Fibroblast of lung (primary cell): ENCODE data around the gene STRADB. TPM values are rescaled to one million over a fixed set of nuclear protein-coding genes. Genes with fewer than 3 reads are reported as not detected.

ENCODE experiments used
- DNase-seq, 2 donors: peaks; one replicate each; pipeline versions ENCODE4 v3.0.0 to v3.0.0-alpha.2; 2010; ENCODE audit warnings: low read depth in 2 of 2
- H2AFZ ChIP-seq: 2 replicates; pipeline ENCODE4 v1.5.1; 2012; ENCODE audit warnings: low read length, control low read depth, inconsistent platforms
- H3K27ac ChIP-seq: 2 replicates; pipeline ENCODE4 v1.5.1; 2011; ENCODE audit warnings: low read length, control low read depth; ENCODE audit not compliant: insufficient read depth
- H3K27me3 ChIP-seq: 2 replicates; pipeline ENCODE4 v1.5.1; 2011; ENCODE audit warnings: mild to moderate bottlenecking, low read length; ENCODE audit not compliant: control insufficient read depth, insufficient read depth
- H3K36me3 ChIP-seq: 2 replicates; pipeline ENCODE4 v1.5.1; 2011; ENCODE audit warnings: low read length; ENCODE audit not compliant: control insufficient read depth, insufficient read depth
- H3K4me1 ChIP-seq: 2 replicates; pipeline ENCODE4 v1.5.1; 2011; ENCODE audit warnings: low read length; ENCODE audit not compliant: control insufficient read depth, insufficient read depth; ENCODE audit errors: extremely low read depth
- H3K4me2 ChIP-seq: 2 replicates; pipeline ENCODE4 v1.5.1; 2011; ENCODE audit warnings: low read length, control low read depth; ENCODE audit not compliant: insufficient read depth; ENCODE audit errors: extremely low read depth
- H3K4me3 ChIP-seq, 4 experiments: fragments of 200-600 bp in 1 of 4; sonication (generic) in 1 of 4; replicated peaks in 1 of 4; 2 replicates each; pipeline ENCODE4 v1.5.1; 2011 to 2016; ENCODE audit warnings: low read length in 4 of 4, low read depth in 3 of 4, mild to moderate bottlenecking in 3 of 4, control low read depth in 2 of 4, inconsistent platforms in 1 of 4, mixed read lengths in 1 of 4; ENCODE audit not compliant: insufficient read depth in 1 of 4; ENCODE audit errors: control extremely low read depth in 1 of 4
- H3K79me2 ChIP-seq: 2 replicates; pipeline ENCODE4 v1.5.1; 2012; ENCODE audit warnings: mild to moderate bottlenecking, low read length, inconsistent platforms; ENCODE audit not compliant: control insufficient read depth, insufficient read depth
- H3K9ac ChIP-seq: 2 replicates; pipeline ENCODE4 v1.5.1; 2011; ENCODE audit warnings: mild to moderate bottlenecking, low read length, control low read depth; ENCODE audit not compliant: insufficient read depth
- H3K9me3 ChIP-seq: 2 replicates; pipeline ENCODE4 v1.5.1; 2012; ENCODE audit warnings: low read depth, low read length; ENCODE audit not compliant: control insufficient read depth, insufficient read depth
- H4K20me1 ChIP-seq: 2 replicates; pipeline ENCODE4 v1.5.1; 2011; ENCODE audit warnings: low read length; ENCODE audit not compliant: control insufficient read depth, insufficient read depth; ENCODE audit errors: extremely low read depth
- CTCF ChIP-seq, 2 donors: IDR thresholded peaks in 1 of 2; conservative IDR thresholded peaks in 1 of 2; 1 replicate in 1 of 2; 2 replicates in 1 of 2; pipeline ENCODE4 v1.5.1; 2011 to 2012; ENCODE audit warnings: low read length in 2 of 2, control low read depth in 1 of 2, inconsistent platforms in 1 of 2, low read depth in 1 of 2, mild to moderate bottlenecking in 1 of 2
- EZH2 ChIP-seq: IDR thresholded peaks from 2 replicates; pipeline ENCODE4 v1.5.1; 2012; ENCODE audit warnings: low read length, control low read depth, mild to moderate bottlenecking; ENCODE audit errors: missing control alignments
- polyA plus RNA-seq, 2 donors: library from polyadenylated mRNA; depleted of rRNA in 1 of 2; stranded (reverse) in 1 of 2; unstranded in 1 of 2; fragments of >200 nt; gene quantifications; 2 replicates each; pipeline ENCODE4 v1.2.1, GENCODE V29; 2011 to 2012; ENCODE audit warnings: missing spikeins in 1 of 2
- total RNA-seq: library from RNA; depleted of rRNA; stranded (reverse); fragments of >200 nt; gene quantifications from 2 replicates; pipeline ENCODE4 v1.2.1, GENCODE V29; 2014

The STRADB gene
- total and polyA plus RNA-seq, 2 donors (not counting 1 experiment from before 2014, with no cell fraction given), result 27.4 to 84.7 TPM

GRCh38 chr2:201447086-201447485, 4.5 kb upstream of the STRADB start:
- Histone ChIP-seq H3K9ac (no peak overlapping the region), H3K36me3 (no peaks in the 10 kb centered on the region), H4K20me1 (no peaks in the 10 kb centered on the region), H3K4me2 (no peak overlapping the region), H3K27me3 (no peaks in the 10 kb centered on the region), H3K4me1 (no peaks in the 10 kb centered on the region), H2AFZ (no peak overlapping the region), H3K27ac (no peak overlapping the region), H3K9me3 (no peaks in the 10 kb centered on the region), H3K4me3 (no peak overlapping the region), H3K79me2 (peaks cover 61% of the 10 kb centered on the region)
- DNase-seq, result no peak
- no peak for TF ChIP-seq CTCF (conservative IDR thresholded peaks at IDR 0.05 in 1 of 2, IDR thresholded peaks at IDR 0.05 in 1 of 2; ENCODE audit: low read depth in 1 of 2, low read length in 2 of 2)
- TF ChIP-seq EZH2, result no peak

- Histone ChIP-seq H3K27ac (no peak overlapping the region), H3K4me3 (no peak overlapping the region), H3K9ac (no peak overlapping the region), H3K9me3 (no peaks in the 10 kb centered on the region), H3K79me2 (peaks cover 58% of the 10 kb centered on the region), H3K27me3 (no peaks in the 10 kb centered on the region), H2AFZ (no peak overlapping the region), H3K36me3 (no peaks in the 10 kb centered on the region), H4K20me1 (no peaks in the 10 kb centered on the region), H3K4me2 (no peak overlapping the region), H3K4me1 (no peaks in the 10 kb centered on the region)
- DNase-seq, result no peak
- TF ChIP-seq CTCF (conservative IDR thresholded peaks at IDR 0.05 in 1 of 2, IDR thresholded peaks at IDR 0.05 in 1 of 2; ENCODE audit: low read depth in 1 of 2, low read length in 2 of 2) (no peak), EZH2 (no peak)
Measured at GRCh38 chr2:201448061-201448460, 3.5 kb upstream of the STRADB start.

GRCh38 chr2:201448701-201449100, 2.8 kb upstream of the STRADB start:
- H3K4me1 ChIP-seq, result no peaks in the 10 kb centered on the region
- no peak overlapping the region for H3K27ac ChIP-seq
- no peak overlapping the region for H2AFZ ChIP-seq
- no peaks in the 10 kb centered on the region for H3K36me3 ChIP-seq
- peaks cover 57% of the 10 kb centered on the region for H3K79me2 ChIP-seq
- no peak for DNase-seq
- H3K9me3 ChIP-seq, result no peaks in the 10 kb centered on the region
- no peak overlapping the region for H3K9ac ChIP-seq
- H3K27me3 ChIP-seq, result no peaks in the 10 kb centered on the region
- H4K20me1 ChIP-seq, result no peaks in the 10 kb centered on the region
- TF ChIP-seq EZH2, result no peak
- TF ChIP-seq CTCF (conservative IDR thresholded peaks at IDR 0.05 in 1 of 2, IDR thresholded peaks at IDR 0.05 in 1 of 2; ENCODE audit: low read depth in 1 of 2, low read length in 2 of 2), result no peak
- no peak overlapping the region for H3K4me3 ChIP-seq
- peak overlapping the region; percentile 3 for H3K4me2 ChIP-seq
